ENCODE measurements around the gene FAM169A.

FAM169A gene

GRCh38 chr5:74816875-74817274 is 49.3 kb downstream of the FAM169A start:
- Histone ChIP-seq H2AFZ (ENCODE audit: low read length) (no peak overlapping the region), H3K4me1 (ENCODE audit: insufficient read depth, low read length, severe bottlenecking) (no peaks in the 10 kb centered on the region), H3K36me3 (ENCODE audit: insufficient read depth, low read length) (no peaks in the 10 kb centered on the region), H3K79me2 (ENCODE audit: insufficient read depth, low read length) (no peaks in the 10 kb centered on the region), H3K9me2 (ENCODE audit: low read depth, low read length) (no peaks in the 10 kb centered on the region), H3K27ac (ENCODE audit: low read depth, low read length, poor library complexity, severe bottlenecking) (no peak overlapping the region), H3K9ac (ENCODE audit: low read length) (no peak overlapping the region), H3K27me3 (ENCODE audit: insufficient read depth, low read length) (no peaks in the 10 kb centered on the region), H4K20me1 (ENCODE audit: insufficient read depth, low read length) (no peaks in the 10 kb centered on the region), H3K4me3 (ENCODE audit: low read depth, low read length, poor library complexity, severe bottlenecking) (no peak overlapping the region), H3K9me3 (ENCODE audit: low read length) (no peaks in the 10 kb centered on the region), H3K4me2 (ENCODE audit: low read length) (no peak overlapping the region), H3F3A (ENCODE audit: insufficient read depth, low read length) (no peaks in the 10 kb centered on the region)
- TF ChIP-seq CTCF (IDR thresholded peaks at IDR 0.05; ENCODE audit: low read length), result no peak
- no peak for TF ChIP-seq EZH2 (IDR thresholded peaks at IDR 0.05; ENCODE audit: borderline replicate concordance, low read length)

GRCh38 chr5:74810915-74811314 is 55.3 kb downstream of the FAM169A start:
- Histone ChIP-seq H3K36me3 (ENCODE audit: insufficient read depth, low read length) (no peaks in the 10 kb centered on the region), H3K9me2 (ENCODE audit: low read depth, low read length) (no peaks in the 10 kb centered on the region), H3K27ac (ENCODE audit: low read depth, low read length, poor library complexity, severe bottlenecking) (no peak overlapping the region), H3K9me3 (ENCODE audit: low read length) (no peaks in the 10 kb centered on the region), H3K4me2 (ENCODE audit: low read length) (no peak overlapping the region), H4K20me1 (ENCODE audit: insufficient read depth, low read length) (no peaks in the 10 kb centered on the region), H3K4me3 (ENCODE audit: low read depth, low read length, poor library complexity, severe bottlenecking) (no peak overlapping the region), H2AFZ (ENCODE audit: low read length) (no peak overlapping the region), H3K9ac (ENCODE audit: low read length) (no peak overlapping the region), H3K79me2 (ENCODE audit: insufficient read depth, low read length) (no peaks in the 10 kb centered on the region), H3K27me3 (ENCODE audit: insufficient read depth, low read length) (no peaks in the 10 kb centered on the region), H3K4me1 (ENCODE audit: insufficient read depth, low read length, severe bottlenecking) (no peaks in the 10 kb centered on the region), H3F3A (ENCODE audit: insufficient read depth, low read length) (no peaks in the 10 kb centered on the region)
- no peak for TF ChIP-seq CTCF (IDR thresholded peaks at IDR 0.05; ENCODE audit: low read length)
- TF ChIP-seq EZH2 (IDR thresholded peaks at IDR 0.05; ENCODE audit: borderline replicate concordance, low read length), result no peak

GRCh38 chr5:74801941-74802340 is 64.2 kb downstream of the FAM169A start:
- Histone ChIP-seq H2AFZ (ENCODE audit: low read length) (no peak overlapping the region), H3K4me3 (ENCODE audit: low read depth, low read length, poor library complexity, severe bottlenecking) (no peak overlapping the region), H3K9me2 (ENCODE audit: low read depth, low read length) (no peaks in the 10 kb centered on the region), H3K4me2 (ENCODE audit: low read length) (no peak overlapping the region), H4K20me1 (ENCODE audit: insufficient read depth, low read length) (no peaks in the 10 kb centered on the region), H3F3A (ENCODE audit: insufficient read depth, low read length) (no peaks in the 10 kb centered on the region), H3K27ac (ENCODE audit: low read depth, low read length, poor library complexity, severe bottlenecking) (no peak overlapping the region), H3K27me3 (ENCODE audit: insufficient read depth, low read length) (no peaks in the 10 kb centered on the region), H3K9ac (ENCODE audit: low read length) (no peak overlapping the region), H3K4me1 (ENCODE audit: insufficient read depth, low read length, severe bottlenecking) (no peaks in the 10 kb centered on the region), H3K36me3 (ENCODE audit: insufficient read depth, low read length) (no peaks in the 10 kb centered on the region), H3K9me3 (ENCODE audit: low read length) (no peaks in the 10 kb centered on the region), H3K79me2 (ENCODE audit: insufficient read depth, low read length) (no peaks in the 10 kb centered on the region)
- no peak for TF ChIP-seq CTCF (IDR thresholded peaks at IDR 0.05; ENCODE audit: low read length)
- TF ChIP-seq EZH2 (IDR thresholded peaks at IDR 0.05; ENCODE audit: borderline replicate concordance, low read length), result no peak

Measured in OCI-LY1 (cell line).